C4-2B (cell line): ENCODE results near the gene BACE1-AS.

Source experiments
- ZFX ChIP-seq: fragments of 450-650 bp; IDR thresholded peaks from 2 replicates; pipeline ENCODE4 v1.6.1; 2017
- TF ChIP-seq, protein P1 (sequence below): fragments of 450-650 bp; conservative IDR thresholded peaks from 2 replicates; pipeline ENCODE4 v1.5.1; 2017; ENCODE audit warnings: mild to moderate bottlenecking

DNA sequence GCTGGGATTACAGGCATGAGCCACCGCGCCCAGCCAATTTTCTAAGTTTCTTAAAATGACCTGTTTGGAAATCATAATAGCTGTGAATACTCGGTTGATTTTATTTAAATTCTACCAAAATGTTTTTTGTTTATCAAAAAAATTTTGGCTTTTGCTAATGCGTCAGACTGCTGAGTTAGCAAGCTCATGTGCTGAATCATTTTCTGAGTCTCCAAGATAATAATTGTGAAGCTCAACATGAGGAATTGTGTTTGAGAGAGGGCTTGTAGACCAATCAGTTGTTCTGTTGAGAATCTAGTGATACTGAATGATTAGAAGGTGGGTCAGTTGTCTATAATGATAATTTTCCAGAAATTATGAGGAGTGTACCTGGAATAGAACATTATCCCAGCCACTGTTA, 42.8 kb upstream of the BACE1-AS start:
- TF ChIP-seq, protein P1, sequence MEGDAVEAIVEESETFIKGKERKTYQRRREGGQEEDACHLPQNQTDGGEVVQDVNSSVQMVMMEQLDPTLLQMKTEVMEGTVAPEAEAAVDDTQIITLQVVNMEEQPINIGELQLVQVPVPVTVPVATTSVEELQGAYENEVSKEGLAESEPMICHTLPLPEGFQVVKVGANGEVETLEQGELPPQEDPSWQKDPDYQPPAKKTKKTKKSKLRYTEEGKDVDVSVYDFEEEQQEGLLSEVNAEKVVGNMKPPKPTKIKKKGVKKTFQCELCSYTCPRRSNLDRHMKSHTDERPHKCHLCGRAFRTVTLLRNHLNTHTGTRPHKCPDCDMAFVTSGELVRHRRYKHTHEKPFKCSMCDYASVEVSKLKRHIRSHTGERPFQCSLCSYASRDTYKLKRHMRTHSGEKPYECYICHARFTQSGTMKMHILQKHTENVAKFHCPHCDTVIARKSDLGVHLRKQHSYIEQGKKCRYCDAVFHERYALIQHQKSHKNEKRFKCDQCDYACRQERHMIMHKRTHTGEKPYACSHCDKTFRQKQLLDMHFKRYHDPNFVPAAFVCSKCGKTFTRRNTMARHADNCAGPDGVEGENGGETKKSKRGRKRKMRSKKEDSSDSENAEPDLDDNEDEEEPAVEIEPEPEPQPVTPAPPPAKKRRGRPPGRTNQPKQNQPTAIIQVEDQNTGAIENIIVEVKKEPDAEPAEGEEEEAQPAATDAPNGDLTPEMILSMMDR, result no peak
- no peak for TF ChIP-seq ZFX
